ENCODE measurements around the gene RRAS.

- TF ChIP-seq, protein P1, sequence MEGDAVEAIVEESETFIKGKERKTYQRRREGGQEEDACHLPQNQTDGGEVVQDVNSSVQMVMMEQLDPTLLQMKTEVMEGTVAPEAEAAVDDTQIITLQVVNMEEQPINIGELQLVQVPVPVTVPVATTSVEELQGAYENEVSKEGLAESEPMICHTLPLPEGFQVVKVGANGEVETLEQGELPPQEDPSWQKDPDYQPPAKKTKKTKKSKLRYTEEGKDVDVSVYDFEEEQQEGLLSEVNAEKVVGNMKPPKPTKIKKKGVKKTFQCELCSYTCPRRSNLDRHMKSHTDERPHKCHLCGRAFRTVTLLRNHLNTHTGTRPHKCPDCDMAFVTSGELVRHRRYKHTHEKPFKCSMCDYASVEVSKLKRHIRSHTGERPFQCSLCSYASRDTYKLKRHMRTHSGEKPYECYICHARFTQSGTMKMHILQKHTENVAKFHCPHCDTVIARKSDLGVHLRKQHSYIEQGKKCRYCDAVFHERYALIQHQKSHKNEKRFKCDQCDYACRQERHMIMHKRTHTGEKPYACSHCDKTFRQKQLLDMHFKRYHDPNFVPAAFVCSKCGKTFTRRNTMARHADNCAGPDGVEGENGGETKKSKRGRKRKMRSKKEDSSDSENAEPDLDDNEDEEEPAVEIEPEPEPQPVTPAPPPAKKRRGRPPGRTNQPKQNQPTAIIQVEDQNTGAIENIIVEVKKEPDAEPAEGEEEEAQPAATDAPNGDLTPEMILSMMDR (IDR thresholded peaks at IDR 0.05): no peak
- TF ChIP-seq POLR2A (IDR thresholded peaks at IDR 0.05): no peak
Measured at GRCh38 chr19:49686503-49687088, 46.7 kb upstream of the RRAS start.

Data from thyroid gland (tissue), 4 donors.